Esophagus (tissue), 2 donors: ENCODE results near the gene RBM19. TPM values are rescaled to one million over a fixed set of nuclear protein-coding genes. Genes with fewer than 3 reads are reported as not detected.

ENCODE experiments used
- H3K27ac ChIP-seq, 2 donors: one replicate each; pipeline ENCODE4 v1.5.1; 2013; ENCODE audit warnings: low read depth in 2 of 2, mild to moderate bottlenecking in 2 of 2, inconsistent platforms in 1 of 2, low read length in 1 of 2, moderate library complexity in 1 of 2
- H3K27me3 ChIP-seq, 2 donors: one replicate each; pipeline ENCODE4 v1.6.1; 2013; ENCODE audit warnings: low read length in 2 of 2, control low read depth in 1 of 2, mild to moderate bottlenecking in 1 of 2; ENCODE audit not compliant: insufficient read depth in 2 of 2, control insufficient read depth in 1 of 2
- H3K36me3 ChIP-seq, 2 donors: one replicate each; pipeline ENCODE4 v1.6.1; 2013; ENCODE audit warnings: low read length in 1 of 2; ENCODE audit not compliant: control insufficient read depth in 2 of 2, insufficient read depth in 2 of 2
- H3K4me1 ChIP-seq, 2 donors: one replicate each; pipeline ENCODE4 v1.6.1; 2013; ENCODE audit warnings: low read length in 1 of 2; ENCODE audit not compliant: control insufficient read depth in 2 of 2, insufficient read depth in 2 of 2
- H3K4me3 ChIP-seq, 2 donors: one replicate each; pipeline ENCODE4 v1.5.1; 2013; ENCODE audit warnings: low read length in 2 of 2, mild to moderate bottlenecking in 2 of 2, low read depth in 1 of 2, moderate library complexity in 1 of 2
- H3K9me3 ChIP-seq, 2 donors: one replicate each; pipeline ENCODE4 v1.6.1; 2013; ENCODE audit warnings: mild to moderate bottlenecking in 2 of 2, low read depth in 1 of 2, low read length in 1 of 2, moderate library complexity in 1 of 2; ENCODE audit not compliant: control insufficient read depth in 2 of 2, insufficient read depth in 1 of 2
- WGBS, 2 donors: extraction: QIAGEN DNeasy Blood & Tissue Kit; methylation state at CpG; one replicate each; pipeline ENCODE4 v1.1.7; 2013; 5-methylcytosine and 5-hydroxymethylcytosine counted together
- polyA plus RNA-seq, 2 donors: library from polyadenylated mRNA; stranded (reverse); fragments of 200-250 nt; gene quantifications; one replicate each; pipeline ENCODE4 v1.2.3, GENCODE V29; 2013
- donor health status: healthy with polysubstance abuse.
- donor health status: Bipolar disorder and iron deficiency.

The RBM19 gene
- polyA plus RNA-seq, 2 donors, result 10.2 to 18.5 TPM

DNA sequence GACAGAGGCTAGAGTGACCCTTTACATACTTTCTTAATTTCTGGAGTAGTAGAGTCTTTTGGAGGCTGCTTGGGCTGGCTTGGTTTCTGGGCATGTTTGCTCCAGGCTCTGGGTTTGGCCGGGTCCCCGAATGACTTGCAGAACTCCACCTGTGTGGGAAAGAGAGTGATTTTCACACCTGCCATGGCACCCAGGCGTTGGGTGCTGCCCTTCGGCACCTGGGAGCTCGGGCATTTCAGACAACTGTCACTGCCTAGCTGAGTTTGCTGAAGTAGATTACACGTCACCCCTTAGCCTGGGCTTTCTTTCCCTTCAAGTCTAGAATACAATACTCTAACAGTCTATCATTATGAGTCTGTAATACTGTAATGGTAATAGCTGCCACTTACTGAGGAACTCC is 6.1 kb downstream of the RBM19 start:
- H3K27me3 ChIP-seq, result no peaks in the 10 kb centered on the region
- no peaks in the 10 kb centered on the region for H3K9me3 ChIP-seq
- 84 to 96% methylated on average over 6 of the region's 6 CpGs for WGBS, 2 donors
- H3K4me1 ChIP-seq, result no peaks in the 10 kb centered on the region
- no peak overlapping the region for H3K27ac ChIP-seq
- H3K4me3 ChIP-seq, result no peak overlapping the region
- peaks cover 34 to 47% of the 10 kb centered on the region in 2 donors for H3K36me3 ChIP-seq

GRCh38 chr12:113959096-113959495 is 7.0 kb downstream of the RBM19 start:
- Histone ChIP-seq H3K4me3 (no peak overlapping the region), H3K4me1 (no peaks in the 10 kb centered on the region), H3K27me3 (no peaks in the 10 kb centered on the region), H3K9me3 (no peaks in the 10 kb centered on the region), H3K36me3 (peaks cover 38 to 51% of the 10 kb centered on the region in 2 donors), H3K27ac (no peak overlapping the region)
- WGBS, 2 donors, result 96% methylated on average over 14 of the region's 14 CpGs

- Histone ChIP-seq H3K4me3 (no peak overlapping the region), H3K4me1 (no peaks in the 10 kb centered on the region), H3K36me3 (peaks cover 36 to 53% of the 10 kb centered on the region in 2 donors), H3K27me3 (no peaks in the 10 kb centered on the region), H3K27ac (no peak overlapping the region), H3K9me3 (no peaks in the 10 kb centered on the region)
- WGBS, 2 donors, result 81 to 89% methylated on average over 5 of the region's 5 CpGs
Observed at GRCh38 chr12:113958108-113958507, 8.0 kb downstream of the RBM19 start.

GRCh38 chr12:113957627-113958026 is 8.5 kb downstream of the RBM19 start:
- Histone ChIP-seq H3K4me1 (no peaks in the 10 kb centered on the region), H3K9me3 (no peaks in the 10 kb centered on the region), H3K4me3 (no peak overlapping the region), H3K27ac (no peak overlapping the region), H3K36me3 (peaks cover 36 to 53% of the 10 kb centered on the region in 2 donors), H3K27me3 (no peaks in the 10 kb centered on the region)
- 86 to 96% methylated on average over 17 of the region's 17 CpGs for whole genome bisulfite sequencing, 2 donors

DNA sequence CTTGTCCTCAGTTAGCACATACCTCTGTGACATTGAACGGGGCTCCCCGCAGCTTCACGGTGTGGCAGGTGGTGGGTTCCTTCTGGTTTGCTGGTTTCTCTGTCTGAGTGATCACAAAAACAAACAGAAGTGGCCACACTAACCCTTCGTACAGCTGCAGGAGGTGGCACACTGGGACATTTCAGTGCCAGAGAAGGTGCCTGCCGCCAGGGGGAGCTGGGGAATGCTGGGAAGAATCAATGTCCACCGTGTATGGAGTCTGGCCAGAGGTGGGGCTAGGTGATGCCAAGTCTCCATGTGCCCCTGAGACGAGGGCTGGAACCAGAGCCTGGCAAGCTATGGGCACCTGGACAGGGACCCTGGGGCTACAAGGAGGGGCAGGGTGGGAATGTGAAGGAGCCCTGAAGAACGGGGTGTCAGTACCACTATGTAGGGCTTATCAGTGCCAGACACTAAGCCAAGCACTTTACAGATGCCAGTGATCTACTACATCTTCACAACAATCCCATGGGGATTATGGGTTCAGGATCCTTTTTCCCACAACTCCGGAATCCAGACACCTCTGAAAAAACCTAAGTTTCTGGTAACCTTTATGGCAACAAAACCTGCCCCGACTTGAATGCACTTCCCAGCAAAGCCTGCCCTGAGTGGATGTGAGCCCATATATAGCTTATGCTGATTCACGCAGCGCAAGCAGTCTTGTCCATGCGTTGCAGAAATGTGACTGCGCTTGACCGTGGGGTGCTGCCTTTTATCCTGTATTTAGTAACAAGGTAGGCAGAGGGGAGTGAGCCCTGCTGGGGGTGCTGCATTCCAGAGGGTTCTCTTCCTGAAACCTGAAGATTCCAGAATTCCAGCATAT is 10.8 kb downstream of the RBM19 start:
- peaks cover 44 to 56% of the 10 kb centered on the region in 2 donors for H3K36me3 ChIP-seq
- H3K27me3 ChIP-seq, result no peaks in the 10 kb centered on the region
- no peak overlapping the region for H3K4me3 ChIP-seq
- no peaks in the 10 kb centered on the region for H3K9me3 ChIP-seq
- no peaks in the 10 kb centered on the region for H3K4me1 ChIP-seq
- H3K27ac ChIP-seq, result no peak overlapping the region
- 73 to 74% methylated on average over 15 of the region's 15 CpGs for WGBS, 2 donors

- no peaks in the 10 kb centered on the region for H3K4me1 ChIP-seq
- H3K27me3 ChIP-seq, result no peaks in the 10 kb centered on the region
- H3K9me3 ChIP-seq, result no peaks in the 10 kb centered on the region
- peaks cover 38 to 50% of the 10 kb centered on the region in 2 donors for H3K36me3 ChIP-seq
- WGBS, 2 donors, result 92 to 96% methylated on average over 4 of the region's 4 CpGs
- H3K4me3 ChIP-seq, result no peak overlapping the region
- no peak overlapping the region for H3K27ac ChIP-seq
Observed at GRCh38 chr12:113954547-113954946, 11.6 kb downstream of the RBM19 start.

GRCh38 chr12:113950873-113951272 is 15.3 kb downstream of the RBM19 start:
- Histone ChIP-seq H3K27me3 (no peaks in the 10 kb centered on the region), H3K36me3 (peaks cover 46 to 58% of the 10 kb centered on the region in 2 donors), H3K27ac (no peak overlapping the region), H3K4me3 (no peak overlapping the region), H3K4me1 (no peaks in the 10 kb centered on the region), H3K9me3 (no peaks in the 10 kb centered on the region)
- 76 to 87% methylated on average over 3 of the region's 3 CpGs for WGBS, 2 donors

DNA sequence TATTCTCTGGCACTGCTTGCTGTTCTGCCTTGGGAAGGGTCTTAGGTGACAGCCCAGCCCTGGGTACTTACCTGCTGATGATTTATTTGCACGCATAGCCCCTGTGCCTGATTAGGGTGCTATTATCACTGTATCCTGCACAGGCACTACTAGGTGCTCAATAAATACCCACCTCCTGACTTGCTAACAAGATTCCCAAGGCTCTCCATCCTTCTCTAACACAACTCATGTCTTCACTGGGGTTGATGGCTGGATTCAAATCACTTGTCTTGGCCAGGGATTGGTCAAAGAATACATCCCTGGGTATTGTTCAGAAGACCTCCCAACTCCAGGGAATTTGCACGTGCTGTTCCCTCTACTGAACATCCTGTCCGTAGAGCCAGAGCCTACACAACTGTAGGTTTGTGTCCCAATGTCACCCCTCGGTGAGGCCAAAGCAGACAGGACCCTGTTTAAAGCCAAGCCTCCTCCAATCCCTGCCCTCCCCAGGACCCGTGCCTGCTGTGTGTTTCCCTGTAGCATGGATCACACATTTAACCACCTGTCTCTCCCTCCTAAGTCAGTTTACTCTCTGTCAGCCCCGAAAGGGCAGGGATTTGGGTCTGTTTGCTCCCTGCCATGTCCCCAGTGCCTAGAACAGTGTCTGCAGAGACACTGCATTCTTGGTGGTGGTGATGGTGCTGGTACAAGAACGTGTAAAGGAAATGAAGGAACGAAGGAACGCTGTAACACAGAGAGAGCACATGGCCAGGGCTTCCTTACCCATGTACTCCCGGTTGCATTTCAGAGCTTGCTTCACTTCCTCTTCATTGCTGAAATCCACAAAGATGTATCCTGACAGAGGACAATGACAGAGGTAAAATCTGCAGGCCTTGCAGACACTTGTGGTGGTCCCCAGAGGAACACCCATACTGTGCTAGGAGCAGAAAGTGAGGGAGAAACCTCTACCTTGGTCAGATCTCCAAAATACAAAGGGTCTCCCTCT is 16.5 kb downstream of the RBM19 start:
- Histone ChIP-seq H3K4me1 (no peaks in the 10 kb centered on the region), H3K27me3 (no peaks in the 10 kb centered on the region), H3K27ac (no peak overlapping the region), H3K36me3 (peaks cover 45 to 57% of the 10 kb centered on the region in 2 donors), H3K9me3 (no peaks in the 10 kb centered on the region), H3K4me3 (no peak overlapping the region)
- 91 to 92% methylated on average over 10 of the region's 10 CpGs for WGBS, 2 donors

DNA sequence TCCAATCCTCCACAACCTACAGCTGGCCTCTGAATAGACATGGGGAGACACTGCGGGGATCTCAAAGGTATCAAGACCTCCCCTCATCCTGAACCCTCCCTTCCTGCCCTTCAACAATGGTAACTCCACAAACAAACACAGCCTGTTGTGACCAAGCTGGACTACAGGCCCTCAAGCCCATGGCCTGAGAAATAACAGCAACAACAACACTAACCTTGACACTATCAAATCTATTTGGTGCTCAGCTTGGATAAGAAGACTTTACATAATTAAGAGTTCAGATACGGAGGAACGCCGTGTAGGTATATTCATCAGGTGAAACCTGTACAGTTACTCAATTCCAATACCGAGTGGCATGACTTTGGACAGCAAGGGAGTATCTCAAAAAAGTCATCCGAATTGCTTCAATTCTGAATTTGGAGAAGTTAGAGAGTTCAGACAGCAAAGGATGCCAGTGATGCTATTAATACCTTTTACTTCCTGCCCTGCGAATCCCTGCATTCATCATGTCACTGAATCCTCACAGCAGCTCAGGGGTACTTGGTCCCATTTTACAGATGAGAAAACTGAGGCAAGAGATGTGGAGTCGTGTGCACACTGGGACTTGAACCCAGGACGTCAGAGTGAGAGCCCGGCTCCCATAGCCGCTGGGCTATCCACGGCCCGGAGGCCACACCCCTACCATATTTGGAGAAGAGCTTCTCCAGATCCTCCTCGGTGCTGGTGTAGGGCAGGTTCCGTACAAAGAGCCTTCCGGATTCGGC is 17.8 kb downstream of the RBM19 start:
- no peaks in the 10 kb centered on the region for H3K4me1 ChIP-seq
- H3K27ac ChIP-seq, result no peak overlapping the region
- no peaks in the 10 kb centered on the region for H3K9me3 ChIP-seq
- no peak overlapping the region for H3K4me3 ChIP-seq
- 93 to 96% methylated on average over 17 of the region's 17 CpGs for WGBS, 2 donors
- H3K36me3 ChIP-seq, result peaks cover 45 to 57% of the 10 kb centered on the region in 2 donors
- no peaks in the 10 kb centered on the region for H3K27me3 ChIP-seq
